ENCODE data around the gene PPP1R8. TPM values are rescaled to one million over a fixed set of nuclear protein-coding genes. Genes with fewer than 3 reads are reported as not detected.
"Not testable (repeated sequence)": the region's sequence is repeated elsewhere in the genome, so short reads cannot be mapped to it uniquely, and the experiment has no call there.

Gene PPP1R8
- 45.0 TPM for polyA plus RNA-seq (2013, experiment 1 of 2)
- 41.7 TPM for polyA plus RNA-seq (2013, experiment 2 of 2)

GRCh38 chr1:27830621-27831440, at the start of gene PPP1R8:
Gene PPP1R8 (plus strand): TSS chr1:27830782. CDS start chr1:27830836, 54 bp downstream.
- H3K4me1 ChIP-seq (ENCODE audit: control insufficient read depth, insufficient read depth, low read length, poor library complexity, severe bottlenecking) = peaks cover 12% of the 10 kb centered on the region
- peak within 1 kb of the TSS; percentile 92 for H3K4me3 ChIP-seq (ENCODE audit: extremely low read depth, insufficient read depth, low read length, poor library complexity, severe bottlenecking)
- H3K27ac ChIP-seq (ENCODE audit: low read depth, low read length, severe bottlenecking) = peak within 1 kb of the TSS; percentile 97
- peaks cover 35% of the 10 kb centered on the region for H3K36me3 ChIP-seq (ENCODE audit: control insufficient read depth, insufficient read depth, low read length)
- WGBS, 2 experiments (ENCODE audit: insufficient coverage in 2 of 2) = 0% methylated on average over 45 to 59 of the region's 60 CpGs
- peaks cover 3% of the 10 kb centered on the region for H3K9me3 ChIP-seq (ENCODE audit: control insufficient read depth, low read length)

DNA sequence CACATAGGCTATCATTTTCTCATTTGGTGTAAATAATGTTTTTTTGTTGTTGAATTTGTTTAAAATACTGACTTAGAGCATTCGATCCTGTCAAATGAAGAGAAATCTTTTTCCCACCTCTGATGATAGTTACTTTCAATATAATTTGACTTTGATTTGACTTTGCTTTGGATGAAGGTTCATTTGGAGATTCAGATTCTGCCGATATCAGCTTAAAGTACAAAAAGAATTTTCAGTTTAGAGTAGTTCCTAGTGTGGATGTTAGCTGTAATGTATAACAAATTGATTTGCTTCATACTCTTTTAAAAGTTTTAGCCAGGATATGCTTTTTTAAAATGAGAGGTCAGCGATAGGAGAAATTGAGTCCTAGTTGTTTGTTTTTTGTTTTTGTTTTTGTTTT, 47.6 kb upstream of the PPP1R8 start:
- WGBS, 2 experiments (ENCODE audit: insufficient coverage in 2 of 2) = 80 to 100% methylated on average over 1 of the region's 3 CpGs
- H3K9me3 ChIP-seq (ENCODE audit: control insufficient read depth, low read length) = no peaks in the 10 kb centered on the region
- H3K4me3 ChIP-seq (ENCODE audit: extremely low read depth, insufficient read depth, low read length, poor library complexity, severe bottlenecking) = no peak overlapping the region
- no peak overlapping the region for H3K27ac ChIP-seq (ENCODE audit: low read depth, low read length, severe bottlenecking)
- no peaks in the 10 kb centered on the region for H3K4me1 ChIP-seq (ENCODE audit: control insufficient read depth, insufficient read depth, low read length, poor library complexity, severe bottlenecking)
- no peaks in the 10 kb centered on the region for H3K36me3 ChIP-seq (ENCODE audit: control insufficient read depth, insufficient read depth, low read length)

GRCh38 chr1:27784700-27785099, 45.9 kb upstream of the PPP1R8 start:
- Histone ChIP-seq H3K36me3 (ENCODE audit: control insufficient read depth, insufficient read depth, low read length) (peaks cover under 1% of the 10 kb centered on the region), H3K4me1 (ENCODE audit: control insufficient read depth, insufficient read depth, low read length, poor library complexity, severe bottlenecking) (peaks cover 5% of the 10 kb centered on the region), H3K27ac (ENCODE audit: low read depth, low read length, severe bottlenecking) (no peak overlapping the region), H3K9me3 (ENCODE audit: control insufficient read depth, low read length) (no peaks in the 10 kb centered on the region), H3K4me3 (ENCODE audit: extremely low read depth, insufficient read depth, low read length, poor library complexity, severe bottlenecking) (no peak overlapping the region)
- 86% methylated on average over 1 of the region's 1 CpG; no CpG with 5 or more reads in 1 of the 2 experiments for WGBS, 2 experiments (ENCODE audit: insufficient coverage in 2 of 2)

GRCh38 chr1:27785781-27786455, 44.7 kb upstream of the PPP1R8 start:
- no peaks in the 10 kb centered on the region for H3K9me3 ChIP-seq (ENCODE audit: control insufficient read depth, low read length)
- no peak overlapping the region for H3K4me3 ChIP-seq (ENCODE audit: extremely low read depth, insufficient read depth, low read length, poor library complexity, severe bottlenecking)
- no peak overlapping the region for H3K27ac ChIP-seq (ENCODE audit: low read depth, low read length, severe bottlenecking)
- H3K36me3 ChIP-seq (ENCODE audit: control insufficient read depth, insufficient read depth, low read length) = peaks cover 10% of the 10 kb centered on the region
- peaks cover 5% of the 10 kb centered on the region for H3K4me1 ChIP-seq (ENCODE audit: control insufficient read depth, insufficient read depth, low read length, poor library complexity, severe bottlenecking)

DNA sequence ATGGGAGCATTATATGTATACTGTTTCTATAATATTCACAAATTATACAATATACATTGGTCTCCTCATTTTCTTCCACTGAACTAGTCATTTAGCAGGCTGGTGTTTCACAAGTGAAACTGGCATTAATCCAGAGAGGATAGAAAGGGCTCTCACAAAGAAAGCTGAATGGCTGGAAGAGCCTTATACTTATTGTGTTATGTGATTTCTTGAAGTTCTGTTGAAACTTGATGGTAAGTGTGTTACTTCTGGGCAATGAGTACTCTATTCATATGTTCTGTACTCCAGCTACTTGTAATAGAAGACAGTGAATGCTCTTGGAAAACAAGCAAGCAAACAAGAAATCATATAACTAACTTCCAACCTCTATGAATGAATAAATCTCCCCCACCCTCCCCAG, 42.7 kb upstream of the PPP1R8 start:
- no peaks in the 10 kb centered on the region for H3K9me3 ChIP-seq (ENCODE audit: control insufficient read depth, low read length)
- no peak overlapping the region for H3K4me3 ChIP-seq (ENCODE audit: extremely low read depth, insufficient read depth, low read length, poor library complexity, severe bottlenecking)
- peaks cover 5% of the 10 kb centered on the region for H3K4me1 ChIP-seq (ENCODE audit: control insufficient read depth, insufficient read depth, low read length, poor library complexity, severe bottlenecking)
- H3K27ac ChIP-seq (ENCODE audit: low read depth, low read length, severe bottlenecking) = no peak overlapping the region
- peaks cover 13% of the 10 kb centered on the region for H3K36me3 ChIP-seq (ENCODE audit: control insufficient read depth, insufficient read depth, low read length)

- no peak overlapping the region for H3K27ac ChIP-seq (ENCODE audit: low read depth, low read length, severe bottlenecking)
- WGBS, 2 experiments (ENCODE audit: insufficient coverage in 2 of 2) = 90 to 100% methylated on average over 2 to 3 of the region's 4 CpGs
Observed at GRCh38 chr1:27789540-27790041, 41.0 kb upstream of the PPP1R8 start.

GRCh38 chr1:27790270-27790669, 40.3 kb upstream of the PPP1R8 start:
- 93 to 96% methylated on average over 3 of the region's 3 CpGs for WGBS, 2 experiments (ENCODE audit: insufficient coverage in 2 of 2)
- H3K4me3 ChIP-seq (ENCODE audit: extremely low read depth, insufficient read depth, low read length, poor library complexity, severe bottlenecking); H3K27ac ChIP-seq (ENCODE audit: low read depth, low read length, severe bottlenecking); H3K9me3 ChIP-seq (ENCODE audit: control insufficient read depth, low read length); H3K4me1 ChIP-seq (ENCODE audit: control insufficient read depth, insufficient read depth, low read length, poor library complexity, severe bottlenecking): not testable (repeated sequence)
- H3K36me3 ChIP-seq (ENCODE audit: control insufficient read depth, insufficient read depth, low read length) = peaks cover 34% of the 10 kb centered on the region

More at GRCh38 chr1:27789540-27790041, 41.0 kb upstream of the PPP1R8 start:
- Histone ChIP-seq H3K4me1 (ENCODE audit: control insufficient read depth, insufficient read depth, low read length, poor library complexity, severe bottlenecking) (peaks cover 5% of the 10 kb centered on the region), H3K9me3 (ENCODE audit: control insufficient read depth, low read length) (no peaks in the 10 kb centered on the region), H3K4me3 (ENCODE audit: extremely low read depth, insufficient read depth, low read length, poor library complexity, severe bottlenecking) (no peak overlapping the region), H3K36me3 (ENCODE audit: control insufficient read depth, insufficient read depth, low read length) (peaks cover 29% of the 10 kb centered on the region)

DNA sequence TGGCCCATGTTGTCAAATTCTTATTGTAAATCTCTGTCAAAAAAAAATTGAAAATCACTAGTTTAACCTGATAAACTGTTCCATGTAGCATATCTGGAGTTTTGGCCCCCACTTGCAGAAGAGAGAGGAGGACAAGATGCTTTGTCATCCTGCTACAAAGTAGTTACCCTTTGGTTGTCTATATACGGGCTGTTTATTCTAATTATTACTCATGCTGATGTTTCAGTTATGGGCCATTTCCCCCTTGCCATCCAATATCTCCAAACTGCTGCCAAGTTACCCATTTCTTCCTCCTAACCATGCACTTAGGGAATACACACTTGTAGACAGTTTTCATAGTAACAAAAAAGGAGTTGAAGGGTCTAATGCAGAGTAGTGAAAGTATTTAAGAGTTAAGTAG, 35.0 kb upstream of the PPP1R8 start:
- H3K4me1 ChIP-seq (ENCODE audit: control insufficient read depth, insufficient read depth, low read length, poor library complexity, severe bottlenecking) = no peaks in the 10 kb centered on the region
- no peak overlapping the region for H3K27ac ChIP-seq (ENCODE audit: low read depth, low read length, severe bottlenecking)
- H3K36me3 ChIP-seq (ENCODE audit: control insufficient read depth, insufficient read depth, low read length) = peaks cover 51% of the 10 kb centered on the region
- no CpG with 5 or more reads among the region's 1 CpG for WGBS, 2 experiments (ENCODE audit: insufficient coverage in 2 of 2)
- no peaks in the 10 kb centered on the region for H3K9me3 ChIP-seq (ENCODE audit: control insufficient read depth, low read length)
- H3K4me3 ChIP-seq (ENCODE audit: extremely low read depth, insufficient read depth, low read length, poor library complexity, severe bottlenecking) = no peak overlapping the region

DNA sequence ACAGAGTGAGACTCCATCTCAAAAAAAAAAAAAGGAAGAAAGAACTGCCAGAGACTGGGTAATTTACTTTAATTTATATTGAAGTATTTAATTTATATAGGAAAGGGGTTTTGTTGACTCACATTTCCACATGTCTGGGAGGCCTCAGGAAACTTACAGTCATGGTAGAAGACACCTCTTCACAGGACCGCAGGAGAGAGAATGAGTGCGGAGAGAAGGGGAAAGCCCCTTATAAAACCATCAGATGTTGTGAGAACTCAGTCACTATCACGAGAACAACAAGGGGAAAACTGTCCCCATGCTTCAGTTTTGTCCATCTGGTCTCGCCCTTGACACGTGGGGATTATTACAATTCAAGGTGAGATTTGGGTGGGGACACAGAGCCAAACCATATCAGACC, 25.8 kb upstream of the PPP1R8 start:
- Histone ChIP-seq H3K4me3 (ENCODE audit: extremely low read depth, insufficient read depth, low read length, poor library complexity, severe bottlenecking) (no peak overlapping the region), H3K9me3 (ENCODE audit: control insufficient read depth, low read length) (no peaks in the 10 kb centered on the region), H3K4me1 (ENCODE audit: control insufficient read depth, insufficient read depth, low read length, poor library complexity, severe bottlenecking) (no peaks in the 10 kb centered on the region), H3K36me3 (ENCODE audit: control insufficient read depth, insufficient read depth, low read length) (peaks cover 41% of the 10 kb centered on the region), H3K27ac (ENCODE audit: low read depth, low read length, severe bottlenecking) (no peak overlapping the region)
- 92 to 94% methylated on average over 3 to 5 of the region's 5 CpGs for WGBS, 2 experiments (ENCODE audit: insufficient coverage in 2 of 2)

- H3K27ac ChIP-seq (ENCODE audit: low read depth, low read length, severe bottlenecking) = no peak overlapping the region
- H3K4me3 ChIP-seq (ENCODE audit: extremely low read depth, insufficient read depth, low read length, poor library complexity, severe bottlenecking) = no peak overlapping the region
- no peaks in the 10 kb centered on the region for H3K4me1 ChIP-seq (ENCODE audit: control insufficient read depth, insufficient read depth, low read length, poor library complexity, severe bottlenecking)
- H3K36me3 ChIP-seq (ENCODE audit: control insufficient read depth, insufficient read depth, low read length) = peaks cover 28% of the 10 kb centered on the region
- no peaks in the 10 kb centered on the region for H3K9me3 ChIP-seq (ENCODE audit: control insufficient read depth, low read length)
- WGBS, 2 experiments (ENCODE audit: insufficient coverage in 2 of 2) = 40 to 83% methylated on average over 1 to 2 of the region's 7 CpGs
Observed at GRCh38 chr1:27806758-27807157, 23.8 kb upstream of the PPP1R8 start.

- H3K4me3 ChIP-seq (ENCODE audit: extremely low read depth, insufficient read depth, low read length, poor library complexity, severe bottlenecking) = no peak overlapping the region
- H3K9me3 ChIP-seq (ENCODE audit: control insufficient read depth, low read length) = no peaks in the 10 kb centered on the region
- WGBS, 2 experiments (ENCODE audit: insufficient coverage in 2 of 2) = 100% methylated on average over 1 of the region's 2 CpGs
- peaks cover 27% of the 10 kb centered on the region for H3K36me3 ChIP-seq (ENCODE audit: control insufficient read depth, insufficient read depth, low read length)
- H3K4me1 ChIP-seq (ENCODE audit: control insufficient read depth, insufficient read depth, low read length, poor library complexity, severe bottlenecking) = no peaks in the 10 kb centered on the region
- no peak overlapping the region for H3K27ac ChIP-seq (ENCODE audit: low read depth, low read length, severe bottlenecking)
Observed at GRCh38 chr1:27807385-27807784, 23.2 kb upstream of the PPP1R8 start.

All from mesodermal cell (in vitro differentiated cells).